Activated gamma-delta T cell treated with anti-CD3 and anti-CD28 coated beads, Interleukin-2, amount 50 U/mL, for 16 hours (primary cell): ENCODE results near the gene TRIM29.

ENCODE experiments used
- DNase-seq: peaks from one replicate; pipeline ENCODE4 v3.0.0-alpha.2; 2020; ENCODE audit warnings: low read depth

Gene TRIM29

DNA sequence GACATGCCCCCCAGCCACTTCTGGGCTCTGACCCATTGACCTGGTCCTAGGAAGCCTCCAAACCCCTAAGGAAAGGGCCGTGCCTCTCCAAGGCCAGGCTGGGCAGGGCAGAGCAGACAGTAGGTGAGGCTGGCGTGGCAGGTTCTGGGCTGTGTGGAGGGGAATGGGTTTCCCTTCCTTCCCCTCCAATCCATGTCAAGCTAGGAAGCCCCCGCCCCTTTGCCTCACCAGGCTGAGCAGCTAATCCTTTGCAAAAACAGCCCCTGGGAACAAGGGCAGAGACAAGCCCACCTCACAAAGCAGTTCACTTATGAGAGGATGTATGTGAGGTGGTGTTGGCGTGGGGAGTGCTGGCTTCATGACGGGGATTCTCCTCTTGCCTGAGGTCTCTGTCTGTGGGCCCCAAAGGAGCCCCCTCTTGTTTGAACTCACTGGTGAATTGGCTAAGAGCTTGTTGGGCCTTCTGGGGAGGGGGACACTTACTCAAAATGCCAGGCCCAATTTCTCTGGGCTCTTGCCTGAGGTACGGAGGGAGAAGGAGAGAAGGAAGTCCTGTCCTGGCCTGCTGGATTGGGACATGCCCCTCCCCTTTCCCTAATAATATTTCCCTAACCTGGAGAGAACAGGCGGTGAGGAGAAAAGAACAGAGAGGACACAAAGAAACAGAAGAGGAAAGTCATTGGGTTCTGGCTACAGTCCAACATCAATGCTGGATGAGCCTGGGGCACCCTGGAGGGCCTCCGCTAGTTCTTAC is 1.6 kb upstream of the TRIM29 start:
- DNase-seq, result no peak

DNA sequence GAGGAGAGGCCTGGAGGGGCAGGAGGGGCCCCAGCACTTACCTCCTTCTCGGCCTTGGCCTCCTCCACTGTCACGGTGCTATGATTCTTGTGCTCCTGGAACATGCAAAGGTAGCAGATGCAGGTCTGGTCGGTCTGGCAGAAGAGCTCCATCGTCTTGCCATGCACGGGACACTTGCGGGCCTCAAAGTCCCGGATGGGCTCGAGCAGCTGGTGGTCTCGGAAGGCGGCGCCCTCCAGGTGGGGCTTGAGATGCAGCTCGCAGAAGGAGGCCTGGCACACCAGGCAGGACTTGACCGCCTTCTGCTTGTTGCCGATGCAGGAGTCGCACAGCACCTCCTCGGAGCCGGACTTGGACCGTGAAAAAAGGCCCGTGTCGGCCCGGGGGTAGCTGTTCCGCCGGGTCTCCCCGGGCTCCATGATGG is 714 bp downstream of the TRIM29 start:
- DNase-seq, result no peak

DNA sequence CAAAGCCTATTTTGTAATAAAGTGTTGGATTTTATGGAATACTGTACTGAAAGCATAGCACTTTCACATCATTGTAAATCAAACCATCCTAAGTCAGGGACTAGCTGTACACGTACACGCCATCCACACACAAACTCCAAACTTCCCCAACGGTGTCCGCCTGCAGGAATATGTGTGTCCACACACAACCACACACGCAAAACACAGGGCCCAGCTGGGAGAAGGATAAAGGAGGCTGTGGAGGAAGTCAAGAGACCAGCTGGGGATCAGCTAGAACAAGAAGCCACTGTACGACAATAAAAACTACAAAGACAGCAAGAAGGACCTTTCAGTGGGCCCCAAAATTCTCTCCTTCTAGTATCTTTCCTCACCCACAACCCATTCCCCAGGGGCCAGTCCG is 1.6 kb downstream of the TRIM29 start:
- DNase-seq, result no peak

DNA sequence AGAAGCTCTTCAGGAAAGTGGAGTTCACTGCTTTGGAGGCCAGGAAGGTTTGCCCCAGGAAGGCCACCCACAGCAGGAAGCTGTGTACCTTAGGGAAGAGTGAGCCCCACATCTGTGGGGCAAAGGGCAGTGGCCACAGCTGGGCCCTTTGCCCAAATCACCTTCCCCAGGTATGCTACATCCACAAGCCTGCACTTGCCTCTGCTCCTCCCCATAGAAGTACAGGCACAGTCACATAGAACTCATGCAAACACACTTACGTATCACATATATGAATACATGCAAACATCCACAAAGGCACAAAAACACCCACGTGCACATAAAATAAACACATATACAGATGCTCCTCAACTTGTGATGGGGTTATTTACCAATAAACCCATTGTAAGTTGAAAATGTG is 2.1 kb downstream of the TRIM29 start:
- DNase-seq, result no peak

DNA sequence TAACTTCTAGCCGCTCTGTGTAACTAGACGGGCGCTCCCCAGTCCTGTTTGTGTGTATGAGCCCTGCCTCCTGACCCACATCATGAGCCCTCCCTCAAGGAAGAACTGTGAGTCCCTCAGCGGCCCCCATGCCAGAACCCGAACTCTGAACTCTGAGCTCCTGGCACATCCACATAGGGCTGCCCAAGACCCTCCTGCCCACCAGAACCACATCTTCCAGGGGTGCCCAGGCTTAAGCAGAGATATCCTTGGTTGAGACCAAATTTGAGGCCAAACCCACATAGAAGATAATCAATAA is 3.0 kb downstream of the TRIM29 start:
- no peak for DNase-seq

DNA sequence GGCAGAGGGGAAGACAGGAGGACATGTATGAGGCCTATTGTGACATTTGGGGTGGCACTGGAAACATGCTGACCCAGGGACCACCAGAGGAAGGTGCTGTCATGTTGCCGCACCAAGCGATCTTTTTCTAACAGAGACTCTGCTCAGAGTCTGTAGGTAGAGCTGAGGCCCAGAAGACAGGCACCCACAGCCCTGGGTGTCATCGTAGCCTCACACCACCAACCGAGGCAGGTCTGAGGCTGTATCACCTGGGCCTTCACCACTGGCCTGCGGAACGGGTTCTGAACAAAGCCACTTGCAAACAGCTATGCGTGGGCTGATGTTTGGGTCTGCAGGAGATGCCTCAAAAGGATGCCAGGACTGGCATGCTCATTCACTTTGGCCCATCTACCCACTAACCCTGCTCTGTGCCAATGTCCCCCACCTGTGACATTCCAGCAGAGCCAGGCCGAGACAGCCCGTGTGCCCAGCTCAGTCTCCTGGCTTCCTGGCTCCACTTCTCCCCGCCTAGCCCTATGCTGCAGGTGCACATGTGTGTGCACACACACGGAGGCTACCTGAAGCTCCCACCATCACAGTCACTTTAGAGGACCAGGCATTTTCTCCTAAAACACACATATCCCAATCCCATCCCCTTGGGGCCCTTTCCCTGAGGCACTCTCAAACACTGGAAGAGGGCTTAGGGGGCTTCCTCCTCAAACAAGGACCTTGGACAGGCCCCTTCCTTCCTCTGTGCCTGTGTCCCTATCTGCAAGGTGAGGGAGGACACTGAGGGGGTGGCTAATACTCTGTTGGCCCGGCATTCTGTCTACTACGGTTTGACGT is 3.6 kb downstream of the TRIM29 start:
- DNase-seq, result no peak

DNA sequence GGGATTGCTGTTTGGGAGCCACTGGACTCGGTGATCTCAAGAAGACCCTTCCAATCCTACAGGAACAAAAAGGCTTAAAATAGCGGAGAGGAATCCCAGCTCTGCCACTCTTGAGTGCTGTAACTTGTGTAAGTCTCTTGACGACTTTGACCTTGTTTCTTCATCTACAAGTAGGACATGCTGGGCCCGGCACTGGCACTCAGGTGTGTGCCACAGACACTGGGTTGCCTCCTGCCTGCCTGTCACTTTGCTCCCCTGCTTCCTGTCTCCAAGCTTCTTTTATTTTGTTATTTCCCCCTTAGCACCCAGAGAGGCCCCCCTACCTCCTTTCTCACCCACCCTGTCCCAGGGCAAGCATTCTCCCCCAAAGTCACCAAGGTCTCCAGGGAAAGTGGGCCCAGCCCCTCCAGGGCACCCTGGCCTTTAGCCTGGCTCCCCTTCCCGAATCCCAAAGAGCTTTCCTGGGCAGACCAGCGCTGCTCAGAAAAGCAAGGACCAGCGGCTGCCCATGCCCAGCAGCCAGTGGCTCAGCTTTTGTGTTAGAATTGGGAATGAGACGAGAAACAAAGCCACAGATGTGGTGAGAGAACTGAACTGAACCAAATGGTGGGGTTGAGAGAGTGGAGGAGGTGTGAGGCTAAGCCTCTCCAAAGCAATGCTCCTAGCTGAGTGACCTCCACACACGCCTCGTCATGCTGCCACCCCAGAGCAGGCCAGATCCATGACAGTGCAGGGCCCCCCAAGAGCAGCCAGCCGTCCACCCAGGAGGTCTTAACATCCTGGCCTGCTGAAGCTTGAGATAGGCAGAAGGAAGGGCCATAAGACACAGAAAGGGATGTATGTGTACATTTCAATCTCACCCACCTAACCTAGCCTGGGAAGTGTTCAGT is 4.5 kb downstream of the TRIM29 start:
- no peak for DNase-seq

DNA sequence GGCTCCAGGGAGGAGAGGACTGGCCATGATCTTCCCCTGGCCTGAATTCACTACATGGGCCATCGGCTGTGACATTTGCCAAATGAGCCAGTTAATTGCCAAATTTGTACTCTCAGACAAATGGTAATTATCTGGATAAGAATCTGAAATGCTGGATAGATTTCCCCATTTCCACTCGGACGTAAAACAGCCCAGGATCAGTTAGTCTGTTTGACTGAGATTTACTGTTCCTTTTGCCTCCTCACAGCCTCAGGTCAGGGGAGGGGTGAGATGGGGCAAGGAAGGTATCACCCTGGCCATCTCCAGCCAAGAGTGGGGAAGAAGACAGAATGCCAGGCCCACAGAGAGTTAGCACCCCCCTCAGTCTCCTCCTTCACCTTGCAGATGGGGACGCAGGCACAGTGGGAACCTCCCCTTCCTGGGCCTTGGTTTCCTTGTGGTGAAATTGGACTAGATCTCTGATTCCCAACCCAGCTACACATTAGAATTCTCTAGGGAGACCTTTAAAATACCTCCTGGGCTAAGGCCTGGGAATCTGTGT is 5.2 kb downstream of the TRIM29 start:
- DNase-seq, result no peak

DNA sequence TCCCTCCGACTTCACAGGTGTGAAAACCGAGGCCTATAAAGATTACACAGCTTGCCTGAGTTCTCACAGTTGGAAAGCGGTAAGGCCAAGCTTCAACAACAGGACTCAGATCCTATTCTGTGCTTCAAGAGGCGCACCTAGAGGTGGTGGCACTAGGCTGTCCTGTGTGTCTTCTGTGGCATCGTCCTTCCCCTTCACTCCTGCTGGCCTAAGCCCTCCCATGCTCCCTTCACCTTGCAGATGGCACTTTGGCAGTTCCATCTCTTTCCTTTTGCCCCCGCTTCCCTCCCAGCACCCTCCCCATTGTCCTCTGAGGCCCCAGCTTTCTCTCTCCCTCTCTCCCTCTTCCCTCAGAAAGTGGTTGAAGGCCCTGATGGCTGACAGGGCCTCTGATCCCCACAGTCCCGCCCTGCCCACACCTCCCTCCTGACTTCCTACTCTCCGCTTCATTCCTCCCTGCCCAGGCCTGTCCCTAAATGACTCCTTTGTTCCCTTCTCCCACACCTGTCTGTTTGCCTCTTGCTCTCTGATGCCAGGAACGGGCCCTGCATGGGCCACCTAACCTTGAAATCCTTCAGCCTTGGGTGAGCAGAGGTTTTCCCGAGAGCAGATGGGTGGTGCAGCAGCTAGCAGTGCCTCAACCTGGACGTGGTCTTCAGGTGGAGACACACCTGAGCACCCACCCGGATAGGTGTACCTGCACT is 5.8 kb downstream of the TRIM29 start:
- no peak for DNase-seq

DNA sequence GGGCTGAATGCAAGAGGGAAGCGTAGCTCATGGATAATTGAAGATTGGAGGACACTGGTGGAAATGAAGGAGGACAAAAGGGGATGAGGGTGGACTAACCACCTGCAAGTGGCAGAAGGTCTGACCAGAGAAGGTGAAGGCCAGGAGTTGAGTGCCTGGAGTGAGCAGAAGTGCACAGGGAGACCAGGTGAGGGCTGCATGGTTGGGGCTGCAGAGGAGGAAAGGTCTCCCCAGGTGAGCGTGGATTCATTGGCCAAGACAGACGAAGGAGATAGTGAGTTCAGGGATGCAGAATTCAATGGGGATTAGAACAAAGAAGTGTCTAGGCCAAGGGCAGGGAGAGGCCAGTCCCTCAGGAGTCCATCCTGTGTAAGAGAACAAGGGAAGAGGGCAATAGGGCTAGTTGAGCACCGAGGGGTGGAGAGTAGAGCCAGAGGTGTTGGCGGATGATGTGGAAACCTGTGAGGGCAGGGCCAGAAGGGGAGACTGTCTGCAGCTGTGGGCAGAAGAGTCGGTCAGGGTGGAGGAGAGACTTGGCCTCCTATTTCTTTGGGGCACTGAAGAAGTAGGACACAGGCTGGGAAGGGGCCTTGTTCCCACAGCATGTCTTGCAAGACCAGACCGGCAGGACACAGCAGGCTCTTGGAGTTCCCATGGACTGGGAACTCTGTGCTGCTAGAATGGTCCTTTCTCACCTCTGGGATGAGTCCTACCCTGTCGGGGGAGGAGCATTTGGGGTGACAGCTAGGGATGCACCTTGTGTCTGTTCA is 6.7 kb downstream of the TRIM29 start:
- no peak for DNase-seq

DNA sequence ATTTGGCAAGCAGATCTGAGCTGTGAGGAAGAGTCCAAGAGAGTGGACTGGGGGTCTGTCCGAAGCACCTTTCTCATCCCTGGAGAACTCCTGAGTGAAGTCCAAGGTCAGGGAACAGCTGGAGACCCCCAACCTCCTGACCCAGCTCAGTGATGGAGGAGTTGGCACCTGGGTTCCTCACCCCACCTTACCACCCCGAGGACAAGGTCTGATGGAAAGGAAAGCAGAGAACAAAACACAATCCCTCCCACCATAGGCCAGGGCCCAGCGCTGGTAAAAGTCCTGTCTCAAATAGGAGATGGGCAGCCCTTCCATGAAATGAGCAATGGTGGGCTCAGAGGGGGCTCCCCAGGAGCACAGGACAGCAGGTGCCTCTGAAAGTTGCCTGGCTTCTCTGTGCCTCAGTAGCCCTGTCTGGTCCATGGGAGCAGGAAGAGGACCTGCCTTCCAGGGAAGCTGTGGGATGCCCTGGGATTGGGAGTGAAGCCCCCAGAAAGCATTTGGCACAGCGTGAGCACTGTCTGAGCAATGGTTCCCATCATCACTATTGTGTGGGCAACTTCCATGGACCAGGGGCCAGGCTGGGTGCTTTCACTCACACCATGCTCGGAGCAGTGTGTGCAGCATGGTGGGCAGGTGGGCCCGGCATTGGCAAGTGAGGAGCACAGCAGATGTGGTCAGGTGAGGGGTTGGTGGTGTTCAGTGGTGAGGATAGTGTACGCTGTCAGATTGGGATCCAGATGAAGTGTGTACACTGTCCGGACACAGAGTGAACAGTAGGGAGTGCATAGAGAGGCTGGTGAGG is 7.5 kb downstream of the TRIM29 start:
- DNase-seq, result no peak

DNA sequence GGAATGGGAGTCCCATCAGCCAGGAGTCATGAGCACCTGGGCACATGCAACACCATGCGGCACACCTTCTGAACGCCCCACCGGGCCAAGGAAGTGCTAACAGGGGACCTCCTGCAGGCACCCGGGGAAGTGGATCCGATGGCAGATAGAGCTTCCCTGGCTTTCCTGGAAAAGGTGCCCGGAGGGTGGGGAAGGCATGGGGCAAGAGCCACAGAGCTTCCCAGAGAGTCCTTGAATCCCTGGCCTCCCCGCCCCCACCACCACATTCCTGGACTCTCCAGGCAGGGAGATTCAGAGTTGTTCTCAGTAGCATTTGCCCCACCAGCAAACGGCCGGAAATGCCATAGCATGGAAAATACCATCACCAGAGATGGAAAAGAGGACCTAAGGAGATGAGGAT is 8.3 kb downstream of the TRIM29 start:
- DNase-seq, result no peak

DNA sequence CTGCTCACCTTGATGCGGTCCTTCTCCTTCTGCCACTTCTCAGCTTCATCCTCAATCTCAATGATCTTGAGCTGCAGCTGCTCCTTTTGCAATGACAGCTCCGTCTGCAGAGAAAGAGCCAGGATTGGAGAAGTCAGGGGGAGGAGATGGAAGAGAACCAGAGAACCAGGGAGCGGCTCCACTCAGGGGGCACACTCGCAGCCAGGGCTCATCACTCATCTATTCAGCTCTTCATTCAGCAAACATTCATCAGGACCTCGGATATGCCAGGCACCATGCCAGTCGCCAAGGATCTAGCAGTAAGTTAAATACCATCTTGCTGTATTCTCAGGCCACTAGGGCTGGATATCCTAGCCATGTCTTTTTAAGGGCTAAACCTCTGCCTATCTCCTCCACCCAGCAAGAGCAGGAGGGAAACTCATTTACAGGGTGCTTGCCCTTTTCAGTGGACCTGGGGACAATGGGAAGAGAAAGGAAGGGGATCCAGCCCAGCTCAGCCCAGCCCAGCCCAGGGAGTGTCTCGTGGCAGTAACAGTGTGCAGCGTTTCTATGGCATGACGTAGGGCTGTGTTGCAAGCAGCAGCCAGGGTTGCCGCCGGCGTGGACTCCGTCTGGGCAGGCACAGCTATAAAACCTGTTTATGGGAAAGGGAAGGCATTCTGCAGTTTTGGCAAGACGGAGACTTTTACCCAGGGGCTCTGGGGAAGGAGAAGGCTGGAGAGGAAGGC is 9.4 kb downstream of the TRIM29 start:
- no peak for DNase-seq

DNA sequence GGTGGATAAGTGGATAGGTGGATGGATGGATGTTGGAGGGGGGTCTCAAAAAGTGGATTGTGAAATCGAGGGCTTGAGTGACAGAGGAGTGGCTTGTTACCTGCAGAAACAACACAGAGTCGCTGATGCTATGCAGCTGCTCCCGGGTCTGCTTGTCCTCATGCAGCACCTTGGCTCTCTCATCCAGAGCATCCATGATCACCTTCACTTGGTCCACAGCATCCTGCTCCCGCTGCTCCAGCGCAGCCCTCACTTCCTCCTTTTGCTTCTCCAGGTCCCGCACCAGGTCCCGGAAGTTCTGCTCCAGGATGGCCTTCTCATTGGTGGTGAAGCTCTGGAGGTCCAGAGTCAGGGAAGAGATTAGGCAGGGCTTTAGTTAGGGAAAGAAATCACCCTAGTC is 10.7 kb downstream of the TRIM29 start:
- DNase-seq, result no peak

DNA sequence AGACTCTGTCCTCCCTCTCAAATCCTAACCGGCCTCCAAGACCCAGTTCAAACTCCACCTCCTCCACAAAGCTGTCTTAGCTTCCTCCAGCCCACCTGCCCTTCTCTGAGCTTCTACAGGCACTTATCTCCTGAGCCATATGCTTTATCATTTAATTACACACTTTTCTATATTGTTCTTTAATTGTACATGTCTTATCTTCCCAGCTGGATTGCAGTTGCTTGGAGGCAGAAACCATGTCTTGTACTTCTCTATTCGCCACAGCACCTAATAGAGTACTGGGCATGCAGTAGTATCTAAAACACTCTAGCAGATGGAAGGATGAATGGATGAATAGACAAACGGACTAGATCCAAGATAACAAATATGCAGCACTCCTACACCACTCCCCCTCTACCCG is 11.3 kb downstream of the TRIM29 start:
- no peak for DNase-seq

DNA sequence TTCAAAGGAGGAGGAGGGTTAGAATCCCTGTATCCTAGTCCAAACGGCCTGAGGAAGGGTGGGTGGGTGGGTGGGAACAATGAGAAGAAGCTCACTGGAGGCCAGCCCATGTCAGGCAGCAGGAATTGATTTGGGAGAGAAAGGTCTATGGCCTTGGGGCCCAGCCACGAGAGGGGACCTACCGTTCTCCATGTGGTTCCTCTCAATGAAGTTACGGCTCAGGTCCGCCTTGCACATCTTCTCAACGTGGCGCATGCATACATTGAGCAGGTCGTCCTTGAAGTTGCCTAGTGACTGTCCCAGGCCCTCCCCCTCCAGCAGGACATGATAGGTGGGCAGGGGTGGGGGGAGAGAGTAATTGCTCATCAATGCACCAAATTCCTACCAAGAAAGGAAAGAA is 12.4 kb downstream of the TRIM29 start:
- no peak for DNase-seq

DNA sequence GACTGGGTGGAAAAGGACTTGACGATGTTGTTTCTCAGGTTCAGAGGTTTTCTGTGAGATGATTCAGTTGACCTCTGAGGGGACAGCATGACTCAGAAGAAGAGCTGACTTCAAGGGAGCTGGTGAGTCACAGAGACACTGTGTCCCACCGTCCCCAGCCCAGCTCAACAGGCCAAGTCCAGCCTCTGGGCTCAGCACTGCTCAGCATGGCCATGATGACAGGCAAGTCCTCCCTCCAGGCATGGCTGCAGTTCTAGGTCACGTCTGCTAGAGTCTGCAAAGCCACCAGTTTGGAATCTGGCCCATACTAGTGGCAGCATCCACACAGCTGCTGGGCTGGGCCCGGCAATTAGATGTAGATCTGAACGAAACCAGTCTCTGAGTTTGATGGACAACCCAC is 12.9 kb downstream of the TRIM29 start:
- no peak for DNase-seq

DNA sequence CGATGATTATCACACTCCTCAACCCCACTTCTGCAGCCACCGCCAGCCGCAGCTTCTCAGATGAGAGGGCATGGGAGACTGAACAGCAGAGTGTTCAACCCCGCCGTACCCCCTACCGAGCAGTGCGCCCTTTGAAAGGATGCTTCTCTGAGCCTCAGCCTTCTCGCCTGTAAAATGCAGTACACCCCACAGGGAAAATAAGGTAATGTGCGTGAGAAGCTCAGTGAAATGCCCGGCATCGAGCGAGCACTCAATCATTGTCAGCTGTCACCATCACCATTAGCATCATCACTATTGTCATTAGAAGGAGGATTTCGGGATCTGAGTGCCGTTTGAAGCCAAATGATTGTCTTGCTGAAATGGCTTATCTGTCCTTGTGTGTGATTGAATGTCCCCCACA is 13.6 kb downstream of the TRIM29 start:
- DNase-seq, result no peak

DNA sequence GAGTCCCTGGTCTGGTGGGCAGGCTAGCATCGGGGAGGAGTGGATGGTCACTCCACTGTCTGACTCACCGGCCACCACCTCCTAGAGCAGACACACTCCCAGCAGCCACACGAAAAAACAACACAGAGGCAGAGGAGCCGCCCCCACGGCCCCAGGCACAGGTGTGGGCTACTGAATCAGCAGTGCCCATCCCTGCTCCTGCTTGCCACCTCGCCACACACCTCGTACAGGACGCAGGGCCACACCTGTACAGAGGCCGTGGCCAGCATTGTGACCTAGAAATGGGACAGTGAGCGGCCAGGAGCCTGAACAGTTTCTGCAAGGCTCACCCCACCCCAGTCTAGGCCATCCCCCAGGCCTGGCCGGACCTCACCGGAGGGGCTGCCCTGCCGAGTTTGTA is 14.0 kb downstream of the TRIM29 start:
- DNase-seq, result no peak
